ENCODE results near the gene STXBP5. TPM values are rescaled to one million over a fixed set of nuclear protein-coding genes. Genes with fewer than 3 reads are reported as not detected.
A peak's percentile ranks its signal among the peaks of the same experiment; 100 is the strongest.

STXBP5 gene
- total and polyA plus RNA-seq, 9 of the 15 experiments (the other 6 are each of a cell fraction or from before 2014, with no cell fraction given), result 23.3 to 172 (median 71.5) TPM

DNA sequence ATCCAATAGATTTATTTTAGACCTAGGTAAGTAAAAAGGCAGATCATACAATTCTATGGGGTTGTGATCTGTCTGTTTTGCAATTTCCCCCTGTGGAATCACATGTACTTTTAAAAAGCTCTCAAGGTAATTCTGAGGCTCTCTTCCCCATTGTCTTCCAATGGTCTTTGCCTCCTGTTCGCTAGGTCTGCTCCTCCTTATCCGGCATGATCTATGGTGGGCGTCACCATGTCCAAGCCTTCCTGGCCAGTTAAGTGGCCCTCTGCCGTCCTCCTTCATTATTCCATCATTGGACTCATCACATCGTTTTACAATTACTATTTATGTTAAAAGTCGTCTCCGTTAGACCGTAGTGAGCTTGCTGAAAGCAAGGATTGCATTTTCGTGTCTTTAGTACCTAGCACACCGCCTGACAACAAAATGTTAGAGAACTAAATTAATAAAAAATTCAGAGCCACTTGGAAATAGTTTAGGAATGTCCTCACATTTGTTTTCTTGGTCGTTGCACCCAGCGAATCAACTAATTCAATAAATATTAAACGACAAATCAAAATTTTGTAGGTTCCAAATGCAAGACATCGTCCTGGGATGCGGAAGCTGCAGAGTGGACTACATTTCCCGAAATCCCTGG, 2.2 kb upstream of the STXBP5 start (continued):
- TF ChIP-seq ZNF639 (CRISPR knock-in tag; conservative IDR thresholded peaks at IDR 0.05 in 1 of 2, IDR thresholded peaks at IDR 0.05 in 1 of 2), result peak in 1 of 2 experiments; percentile 48; a peak in 2 of 4 replicates
- TF ChIP-seq NFATC3 (IDR thresholded peaks at IDR 0.05), result peak; percentile 23; the same call in 1 of the 2 replicates
- no peak for TF ChIP-seq ZNF57 (CRISPR knock-in tag; IDR thresholded peaks at IDR 0.05)

GRCh38 chr6:147202516-147203310, 1.5 kb upstream of the STXBP5 start:
- ATAC-seq (peak; percentile 78), FAIRE-seq (peak; percentile 97), DNase-seq (ENCODE audit: extremely low read depth in 1 of 4, low spot score in 3 of 4) (peak; percentile 93 to 99 (median 96))
- Histone ChIP-seq H3K4me3 (peak overlapping the region; percentile 88), H3K27ac (ENCODE audit: extremely low read depth, low read depth, low read length) (peak overlapping the region; percentile 88), H3K9me3 (replicated peaks; ENCODE audit: control insufficient read depth, insufficient read depth, low read depth, low read length) (no peaks in the 10 kb centered on the region), H3K4me1 (replicated peaks in 1 of 2; ENCODE audit: control insufficient read depth in 2 of 2, insufficient read depth in 2 of 2, low read length in 2 of 2) (peaks cover 5 to 14% of the 10 kb centered on the region in 2 experiments), H3K27me3 (ENCODE audit: control insufficient read depth in 2 of 2, insufficient read depth in 2 of 2, low read length in 2 of 2) (no peaks in the 10 kb centered on the region), H3K79me2 (ENCODE audit: control insufficient read depth, insufficient read depth, low read length) (peaks cover 55% of the 10 kb centered on the region), H3K36me3 (ENCODE audit: control insufficient read depth, insufficient read depth, low read length) (peaks cover 9% of the 10 kb centered on the region; the same call in 2 of the 3 replicates), H3K4me2 (ENCODE audit: insufficient read depth, low read length) (peak overlapping the region; percentile 98), H3K9me1 (ENCODE audit: control insufficient read depth, insufficient read depth, low read length) (no peaks in the 10 kb centered on the region), H4K20me1 (replicated peaks; ENCODE audit: control insufficient read depth, insufficient read depth, low read length) (no peaks in the 10 kb centered on the region; the same call in 1 of the 2 replicates), H3K9ac (ENCODE audit: insufficient read depth in 1 of 2, low read depth in 2 of 2, low read length in 2 of 2) (peak overlapping the region; percentile 83 to 97), H2AFZ (ENCODE audit: low read depth, low read length) (peak overlapping the region; percentile 79)
- CTCF ChIA-PET (ENCODE audit: low intra/inter-chr PET ratio), result interaction anchor here (0.7 kb wide), 1 partner anchor 300 kb away, joined by 5 read pairs; no protein-coding TSS in a partner anchor
- intact Hi-C loops (cut with micrococcal nuclease), result loop anchor here (1.0 to 2.0 kb wide), 5 partner anchors 40 to 346 kb away; no protein-coding TSS in a partner anchor
- under 1% methylated on average over 40 of the region's 40 CpGs for WGBS (ENCODE audit: insufficient coverage, low coverage, missing lambda C conversion rate)
- TSS peak; percentile 53 for BruUV-seq (replicated peaks)
- POLR2A ChIA-PET, result interaction anchor here (0.6 to 3.8 kb wide), 28 partner anchors 9 to 1239 kb away, joined by 3 to 20 read pairs (median 4); partner anchors contain the start of gene SHPRH
- in situ Hi-C loops (cut with MboI), result loop anchor here (25.0 kb wide), 1 partner anchor 315 kb away; no protein-coding TSS in a partner anchor
- TF ChIP-seq JUN (IDR thresholded peaks at IDR 0.05; ENCODE audit: borderline replicate concordance, low read depth, low read length), result peak; percentile 56; the same call in 1 of the 2 replicates
- no peak for TF ChIP-seq JUN (CRISPR knock-in tag; IDR thresholded peaks at IDR 0.05; ENCODE audit: borderline replicate concordance)
- TF ChIP-seq BMI1 (IDR thresholded peaks at IDR 0.05; ENCODE audit: low read length), result no peak
- peak; percentile 93 for TF ChIP-seq ZEB2 (IDR thresholded peaks at IDR 0.05)
- TF ChIP-seq, protein P1, sequence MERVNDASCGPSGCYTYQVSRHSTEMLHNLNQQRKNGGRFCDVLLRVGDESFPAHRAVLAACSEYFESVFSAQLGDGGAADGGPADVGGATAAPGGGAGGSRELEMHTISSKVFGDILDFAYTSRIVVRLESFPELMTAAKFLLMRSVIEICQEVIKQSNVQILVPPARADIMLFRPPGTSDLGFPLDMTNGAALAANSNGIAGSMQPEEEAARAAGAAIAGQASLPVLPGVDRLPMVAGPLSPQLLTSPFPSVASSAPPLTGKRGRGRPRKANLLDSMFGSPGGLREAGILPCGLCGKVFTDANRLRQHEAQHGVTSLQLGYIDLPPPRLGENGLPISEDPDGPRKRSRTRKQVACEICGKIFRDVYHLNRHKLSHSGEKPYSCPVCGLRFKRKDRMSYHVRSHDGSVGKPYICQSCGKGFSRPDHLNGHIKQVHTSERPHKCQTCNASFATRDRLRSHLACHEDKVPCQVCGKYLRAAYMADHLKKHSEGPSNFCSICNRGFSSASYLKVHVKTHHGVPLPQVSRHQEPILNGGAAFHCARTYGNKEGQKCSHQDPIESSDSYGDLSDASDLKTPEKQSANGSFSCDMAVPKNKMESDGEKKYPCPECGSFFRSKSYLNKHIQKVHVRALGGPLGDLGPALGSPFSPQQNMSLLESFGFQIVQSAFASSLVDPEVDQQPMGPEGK (CRISPR knock-in tag; IDR thresholded peaks at IDR 0.05; ENCODE audit: borderline replicate concordance), result peak; percentile 41; the same call in 1 of the 2 replicates
- no peak for TF ChIP-seq HMBOX1 (IDR thresholded peaks at IDR 0.05)
- TF ChIP-seq LCOR (CRISPR knock-in tag; IDR thresholded peaks at IDR 0.05), result 0 out of 2 replicates have a peak, but pooled peaks have one; percentile 29
- peak; percentile 64 for TF ChIP-seq NCOA1 (IDR thresholded peaks at IDR 0.05; ENCODE audit: low read depth)
- peak; percentile 5; the same call in 1 of the 2 replicates for TF ChIP-seq ZNF347 (CRISPR knock-in tag; IDR thresholded peaks at IDR 0.05; ENCODE audit: low read depth)
- peak; percentile 76; the same call in 1 of the 2 replicates for TF ChIP-seq THAP7 (CRISPR knock-in tag; IDR thresholded peaks at IDR 0.05)

Data from K562 (cell line).